GM18499 (cell line): Measurements from ENCODE around the gene TBC1D22A.

Experiments
- ATAC-seq: cut with Tn5 transposase; IDR thresholded peaks from one replicate; pipeline ENCODE4 v1.9.1; 2021; ENCODE audit warnings: moderate number of reproducible peaks; ENCODE audit not compliant: insufficient read depth, unreplicated experiment

TBC1D22A gene

GRCh38 chr22:46871826-46872225 lies 109.4 kb downstream of the TBC1D22A start:
- no peak for ATAC-seq

DNA sequence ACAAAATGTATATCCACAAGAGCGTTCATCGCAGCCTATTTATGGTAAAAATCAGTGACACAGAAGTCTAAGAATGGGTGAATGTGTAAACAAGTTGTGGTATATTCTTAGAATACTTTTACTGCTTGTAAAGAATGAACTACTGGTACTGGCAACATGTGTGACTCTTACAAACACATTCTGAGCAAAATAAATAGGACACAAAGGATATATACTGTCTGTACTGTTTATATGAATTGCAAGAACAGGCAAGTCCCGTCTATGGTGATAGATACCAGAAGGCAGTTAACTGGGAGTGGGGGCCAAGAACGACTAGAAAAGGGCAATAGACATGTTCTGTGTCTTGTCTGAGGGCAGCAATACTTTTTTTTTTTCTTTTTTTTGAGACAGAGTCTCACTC lies 112.6 kb downstream of the TBC1D22A start:
- no peak for ATAC-seq

GRCh38 chr22:46876357-46876934 lies 114.0 kb downstream of the TBC1D22A start:
- ATAC-seq: no peak

DNA sequence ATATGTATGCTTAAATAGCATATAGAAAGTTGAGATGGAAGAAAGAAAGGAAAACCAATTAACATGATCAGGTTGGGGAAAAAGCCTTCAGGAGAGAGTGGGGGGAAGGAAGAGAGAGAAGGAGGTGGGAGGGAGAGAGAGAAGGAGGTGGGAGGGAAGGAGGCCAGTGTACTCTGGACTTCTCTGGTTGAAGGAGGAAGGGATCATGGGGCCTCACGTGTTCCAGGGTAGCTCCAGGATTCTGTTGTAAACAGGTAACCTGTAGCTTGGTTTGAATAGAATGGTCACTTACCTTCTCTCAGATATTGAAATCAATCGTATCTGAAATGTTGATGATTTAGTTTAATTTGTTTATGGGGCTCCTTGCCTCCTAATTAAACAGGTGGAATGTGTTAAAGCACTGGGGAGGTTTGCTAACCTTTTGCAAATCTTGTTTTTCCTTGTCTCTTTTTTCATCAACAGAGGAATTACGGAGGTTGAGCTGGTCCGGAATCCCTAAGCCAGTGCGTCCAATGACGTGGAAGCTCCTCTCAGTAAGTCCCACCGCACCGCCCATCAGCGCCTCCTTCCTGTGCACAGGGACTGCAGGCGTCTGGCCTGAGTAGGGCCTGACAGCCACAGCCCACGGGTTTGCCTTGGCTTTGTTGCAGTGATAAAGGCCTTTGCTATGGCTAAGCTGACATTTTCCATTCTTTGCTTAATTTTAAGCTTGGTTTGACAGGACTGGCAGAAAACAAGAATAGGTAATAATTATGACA lies 115.9 kb downstream of the TBC1D22A start:
- ATAC-seq: no peak

DNA sequence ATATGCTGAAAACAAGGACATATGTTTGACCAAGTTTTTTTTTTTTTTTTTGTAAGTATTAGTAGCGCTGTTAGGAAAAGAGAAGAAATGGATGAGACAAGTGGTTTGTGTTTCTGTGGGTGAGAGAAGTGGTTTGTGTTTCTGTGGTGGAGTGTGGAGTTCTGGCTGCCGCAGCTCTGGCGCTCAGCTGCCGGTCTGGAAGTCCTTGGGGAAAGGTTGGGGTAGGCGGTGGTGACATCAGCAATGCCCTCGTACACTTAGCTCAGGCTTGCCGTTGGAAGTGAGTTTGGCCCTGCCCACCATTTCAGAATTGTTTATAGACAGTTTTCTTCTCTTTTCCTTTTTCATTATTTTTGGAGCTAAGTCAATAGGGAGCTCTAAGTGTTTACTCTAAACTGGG lies 116.6 kb downstream of the TBC1D22A start:
- ATAC-seq: no peak

DNA sequence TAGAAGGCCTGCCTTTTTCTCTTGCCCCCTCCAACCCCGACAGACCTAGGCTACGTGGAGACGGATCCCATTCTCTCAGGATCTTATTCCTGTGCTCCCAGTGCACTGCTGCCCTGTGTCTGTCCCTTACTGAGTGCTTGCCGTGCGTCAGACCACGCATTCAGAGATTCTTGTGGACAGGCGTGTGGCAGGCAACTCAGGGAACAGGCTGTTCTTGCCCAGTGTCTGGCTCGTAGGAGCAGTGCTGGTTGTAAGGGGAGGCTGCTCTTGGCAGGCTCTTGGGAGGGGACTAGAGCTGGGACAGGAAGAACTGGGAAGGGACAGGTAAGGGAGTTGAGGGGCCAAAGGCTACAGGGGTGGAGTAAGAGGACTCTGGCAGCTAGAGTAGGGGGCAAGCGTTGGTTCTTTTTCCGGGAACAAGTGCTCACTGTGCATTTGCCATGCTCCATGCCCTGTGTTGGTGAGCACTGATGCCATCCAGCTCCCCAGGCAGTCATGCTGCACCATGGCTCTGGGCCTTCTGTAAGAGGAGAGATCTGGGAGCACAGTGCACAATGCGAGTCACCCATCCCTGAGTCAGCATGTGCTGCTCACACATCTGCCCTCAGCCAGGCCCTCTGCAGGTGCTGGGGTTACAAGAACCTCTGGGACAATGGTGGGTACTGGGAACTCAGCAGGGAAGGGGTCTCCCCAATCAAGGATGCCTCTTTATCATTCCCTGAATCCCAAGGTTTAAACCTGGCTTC lies 119.1 kb downstream of the TBC1D22A start:
- no peak for ATAC-seq

DNA sequence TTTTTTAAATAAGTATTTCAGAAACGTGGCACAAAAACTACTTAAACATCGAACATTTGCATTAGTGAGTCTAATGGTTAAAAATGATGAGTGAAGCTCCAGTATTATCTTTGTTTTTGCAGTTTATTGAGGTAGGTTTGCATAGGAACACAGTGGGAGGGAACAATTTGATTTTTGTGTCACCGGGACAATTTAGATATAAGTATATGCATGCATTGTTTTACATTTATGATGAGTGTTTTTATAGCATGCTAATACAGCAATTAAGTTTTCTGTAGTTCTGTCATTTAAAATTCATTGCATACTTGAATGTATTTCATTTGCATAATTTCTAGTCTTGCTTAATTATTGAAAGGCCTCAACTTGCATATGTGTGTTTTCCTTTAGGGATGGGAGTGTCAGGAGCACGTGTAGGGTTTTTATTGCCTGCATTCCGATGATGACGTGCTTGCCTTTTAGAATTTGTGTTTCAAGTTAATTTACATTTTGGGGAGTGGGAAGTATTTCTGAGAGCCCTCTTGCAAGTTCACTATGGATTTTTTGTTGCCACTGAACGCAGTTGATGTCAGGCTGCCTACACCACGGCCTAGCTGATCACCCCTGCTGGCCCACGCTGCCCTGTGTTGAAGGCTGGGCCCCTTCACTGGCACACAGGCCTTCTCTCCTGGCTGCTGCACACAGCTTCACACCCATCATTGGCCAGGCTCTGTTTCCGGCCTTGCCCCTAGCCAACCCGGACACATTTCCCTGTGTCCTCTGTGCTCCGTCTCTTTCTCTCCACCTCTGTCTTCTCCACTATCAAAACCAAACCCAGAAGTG lies 120.9 kb downstream of the TBC1D22A start:
- no peak for ATAC-seq

- no peak for ATAC-seq
Observed at GRCh38 chr22:46884365-46884764, 121.9 kb downstream of the TBC1D22A start.

DNA sequence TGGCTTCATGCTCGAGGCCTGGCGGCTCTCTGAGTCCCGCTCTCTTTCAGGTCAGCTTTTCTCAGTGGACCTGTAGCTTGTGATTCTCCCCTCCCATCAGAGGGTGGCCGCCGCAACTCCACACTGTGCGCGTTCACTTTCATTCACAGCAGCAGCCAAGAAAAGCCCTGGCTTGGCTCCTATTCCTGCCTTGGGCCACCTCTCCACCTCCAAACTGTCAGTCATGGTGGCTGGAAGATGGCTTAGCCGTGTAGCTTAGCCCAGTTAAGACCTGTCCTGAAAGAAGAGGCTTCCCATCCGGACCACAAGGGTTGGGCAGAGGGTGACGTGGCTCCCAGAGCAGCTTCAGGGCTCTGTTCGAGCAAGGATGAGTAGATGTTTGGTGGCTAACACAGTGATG lies 125.5 kb downstream of the TBC1D22A start:
- ATAC-seq: no peak

DNA sequence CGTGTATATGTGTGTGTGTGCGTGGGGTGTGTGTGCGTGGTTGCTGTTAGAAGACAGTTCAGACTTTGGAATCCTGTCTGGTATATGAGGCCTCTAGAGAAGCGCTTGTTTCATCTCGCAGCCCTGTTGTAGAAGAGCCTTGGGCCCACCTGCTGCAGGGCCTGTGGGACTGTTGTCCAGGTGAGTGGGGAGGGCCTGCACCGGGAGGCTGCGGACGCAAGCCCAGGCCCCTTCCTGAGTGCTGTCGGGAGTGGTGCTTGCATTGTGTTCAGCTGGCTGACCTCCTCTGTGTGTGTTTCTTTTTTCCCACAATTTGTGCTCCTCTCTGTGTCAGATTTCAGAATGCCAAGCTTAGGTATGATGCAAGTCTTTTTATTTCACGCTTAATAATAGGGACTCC lies 128.4 kb downstream of the TBC1D22A start:
- ATAC-seq: no peak

GRCh38 chr22:46891382-46891951 lies 129.0 kb downstream of the TBC1D22A start:
- ATAC-seq: no peak

DNA sequence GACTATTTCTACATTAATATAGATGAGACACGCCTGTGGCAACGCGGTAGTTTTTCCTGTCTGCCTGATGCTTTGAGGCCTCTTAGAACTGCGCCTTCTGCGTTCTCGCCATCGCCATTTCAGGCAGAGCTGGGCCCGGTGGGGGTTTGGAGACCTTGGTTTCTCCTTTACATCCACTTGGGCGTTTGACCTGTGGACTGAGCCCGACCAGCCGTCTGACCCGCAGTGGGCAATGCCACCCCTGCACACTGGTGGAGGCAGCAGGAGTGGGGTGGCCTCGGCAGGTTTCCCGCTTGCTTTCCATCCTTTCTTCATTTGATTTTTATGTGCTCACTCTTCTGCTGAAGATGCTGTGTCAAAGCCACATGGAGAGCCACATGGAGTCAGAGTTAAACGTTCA lies 130.4 kb downstream of the TBC1D22A start:
- no peak for ATAC-seq

GRCh38 chr22:46893281-46894020 lies 131.0 kb downstream of the TBC1D22A start:
- ATAC-seq: no peak

DNA sequence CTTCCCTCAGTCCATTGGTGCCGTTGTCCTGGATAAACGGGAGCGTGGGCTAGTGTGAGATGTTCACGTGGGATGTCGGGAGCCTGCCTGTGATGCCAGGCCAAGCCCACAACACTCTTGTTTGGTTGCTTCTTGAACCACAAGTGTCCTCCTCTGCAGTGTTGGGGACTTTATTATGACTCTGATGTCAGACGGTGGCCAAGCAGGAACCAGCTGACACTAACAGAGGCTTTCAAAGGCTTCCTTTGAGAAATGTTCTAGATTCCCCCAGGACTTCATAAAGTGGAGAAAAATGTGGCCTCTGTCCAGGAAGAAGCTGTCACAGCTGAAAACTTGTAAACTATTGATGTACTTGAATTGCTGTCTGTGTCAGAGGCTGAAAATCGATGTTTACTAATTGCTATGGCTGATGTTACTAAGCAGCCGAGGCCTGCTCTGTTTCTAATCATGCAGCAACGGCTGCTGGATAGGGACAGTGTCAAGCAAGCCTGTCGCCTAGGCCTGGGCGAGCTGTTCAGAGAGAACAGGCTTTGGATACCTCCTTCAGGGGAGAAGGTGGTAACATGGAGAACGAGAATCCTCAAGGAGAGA lies 131.7 kb downstream of the TBC1D22A start:
- no peak for ATAC-seq

- no peak for ATAC-seq
Observed at GRCh38 chr22:46894851-46895640, 132.6 kb downstream of the TBC1D22A start.

DNA sequence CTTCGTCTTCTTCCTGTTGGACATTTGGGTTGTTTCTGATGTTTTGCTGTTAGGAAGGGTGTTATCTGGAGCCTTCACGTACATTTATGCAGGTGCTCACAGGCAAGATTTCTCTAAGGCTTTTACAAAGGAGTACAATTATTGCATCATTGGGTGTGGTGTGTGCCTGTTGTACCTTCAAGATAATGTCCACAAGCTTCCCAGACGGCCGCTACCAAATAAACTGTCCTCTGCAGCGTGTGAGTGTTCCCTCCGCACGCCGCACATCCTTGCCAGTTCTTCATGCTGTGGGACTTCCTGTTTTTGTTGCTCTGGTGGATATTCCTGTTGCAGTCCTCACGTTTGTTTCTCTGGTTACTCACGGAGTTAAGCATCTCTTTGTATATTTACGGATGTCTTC lies 133.3 kb downstream of the TBC1D22A start:
- ATAC-seq: no peak

GRCh38 chr22:46896166-46896565 lies 133.7 kb downstream of the TBC1D22A start:
- ATAC-seq: no peak

DNA sequence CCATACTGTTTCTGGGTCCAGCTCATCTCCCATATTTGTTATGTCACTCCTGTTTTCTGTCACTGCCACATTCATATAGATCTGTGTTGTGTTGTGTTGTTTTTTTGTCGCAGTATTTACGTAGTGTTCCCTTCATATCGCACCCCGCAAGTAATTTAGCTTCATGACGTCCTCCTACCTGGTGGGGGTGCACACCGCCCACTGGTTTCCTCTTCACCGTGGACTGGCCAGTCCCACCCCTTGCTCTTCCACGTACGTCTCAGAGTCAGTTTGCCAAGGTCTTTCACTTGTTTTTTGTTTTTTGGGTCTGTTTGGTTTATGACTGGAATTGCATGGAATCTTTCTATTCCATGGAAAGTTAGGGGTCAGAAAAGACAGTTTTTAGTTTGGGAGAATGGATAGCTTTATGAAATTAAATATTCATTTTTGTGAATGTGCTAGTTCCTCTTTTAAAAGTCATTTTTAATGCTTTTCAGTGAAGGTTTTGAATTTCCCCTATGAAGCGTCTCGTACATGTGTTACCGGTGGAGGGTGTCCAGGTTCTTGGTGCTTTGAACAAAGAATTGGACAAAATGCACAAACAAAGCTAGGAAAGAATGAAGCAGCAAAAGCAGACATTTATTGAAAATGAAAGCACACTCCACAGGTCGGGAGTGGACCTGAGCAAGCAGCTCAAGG lies 134.3 kb downstream of the TBC1D22A start:
- no peak for ATAC-seq
